Esophagus mucosa (tissue), 1 donor: ENCODE measurements around the gene NAB2. TPM values are rescaled to one million over a fixed set of nuclear protein-coding genes. Genes with fewer than 3 reads are reported as not detected.
A peak's percentile ranks its signal among the peaks of the same experiment; 100 is the strongest.
"Not testable (repeated sequence)": the region's sequence is repeated elsewhere in the genome, so short reads cannot be mapped to it uniquely, and the experiment has no call there.

Source experiments
- ATAC-seq: fragments of 200-7000 bp; cut with Tn5 transposase; one replicate; pipeline ENCODE4 v1.9.1; 2020
- total RNA-seq: library from RNA; stranded (reverse); gene quantifications from one replicate; pipeline ENCODE4 v1.2.4, GENCODE V29; 2023
- donor health status: DM: yes; HTN: yes; CAD: no.

Gene NAB2
- total RNA-seq, 1 donor from 2014 or later: 13.7 TPM

DNA sequence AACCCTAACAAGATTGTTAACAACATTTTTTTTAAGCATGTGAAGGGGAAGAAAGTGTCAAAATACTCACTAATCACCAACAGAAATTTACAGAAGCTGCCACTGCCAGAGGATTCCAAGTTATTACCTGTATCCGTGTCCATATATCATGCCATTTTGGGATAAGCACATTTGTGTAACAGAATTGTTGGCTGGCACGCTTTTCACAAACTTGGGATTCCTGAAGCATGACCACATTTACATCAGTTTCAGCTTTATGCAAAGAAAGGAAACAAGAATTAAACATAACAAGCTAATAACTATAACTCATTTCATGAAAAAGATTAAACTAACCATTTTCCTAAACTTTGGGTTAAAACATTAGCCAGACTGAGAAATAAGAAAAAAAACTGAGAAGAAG is 16.3 kb upstream of the NAB2 start:
- ATAC-seq: no peak

DNA sequence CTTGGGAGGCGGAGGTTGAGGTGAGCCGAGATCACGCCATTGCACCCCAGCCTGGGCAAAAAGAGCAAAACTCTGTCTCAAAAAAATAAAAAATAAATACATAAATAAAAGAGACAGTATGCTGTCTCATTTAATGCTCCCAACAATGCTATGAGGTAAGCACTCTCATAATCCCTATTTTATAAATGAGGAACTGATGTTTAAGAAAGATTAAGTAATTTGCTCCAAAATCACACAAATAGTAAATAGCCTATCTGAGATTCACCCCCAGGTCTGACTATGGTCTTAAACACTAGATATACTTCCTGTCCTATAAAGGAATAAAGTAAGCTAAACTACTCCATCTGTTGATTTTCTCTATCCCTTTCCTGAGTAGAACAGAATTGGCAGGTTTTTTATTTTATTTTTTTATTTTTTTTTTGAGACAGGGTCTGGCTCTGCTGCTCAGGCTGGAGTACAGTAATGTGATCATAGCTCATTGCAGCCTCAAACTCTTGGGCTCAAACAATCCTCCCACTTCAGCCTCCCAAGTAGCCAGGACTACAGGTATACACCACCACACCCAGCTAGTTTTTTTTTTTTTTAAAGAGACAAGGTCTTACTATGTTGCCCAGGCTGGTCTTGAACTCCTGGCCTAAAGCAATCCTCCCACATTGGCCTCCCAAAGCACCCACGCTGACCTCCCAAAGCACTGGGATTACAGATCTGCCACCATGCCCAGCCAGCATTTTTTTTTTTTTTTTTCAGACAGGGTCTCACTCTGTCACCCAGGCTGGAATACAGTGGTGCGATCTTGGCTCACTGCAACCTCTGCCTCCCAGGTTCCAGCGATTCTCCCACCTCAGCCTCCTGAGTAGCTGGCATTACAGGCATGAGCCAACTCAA is 15.1 kb upstream of the NAB2 start:
- ATAC-seq: not testable (repeated sequence)

DNA sequence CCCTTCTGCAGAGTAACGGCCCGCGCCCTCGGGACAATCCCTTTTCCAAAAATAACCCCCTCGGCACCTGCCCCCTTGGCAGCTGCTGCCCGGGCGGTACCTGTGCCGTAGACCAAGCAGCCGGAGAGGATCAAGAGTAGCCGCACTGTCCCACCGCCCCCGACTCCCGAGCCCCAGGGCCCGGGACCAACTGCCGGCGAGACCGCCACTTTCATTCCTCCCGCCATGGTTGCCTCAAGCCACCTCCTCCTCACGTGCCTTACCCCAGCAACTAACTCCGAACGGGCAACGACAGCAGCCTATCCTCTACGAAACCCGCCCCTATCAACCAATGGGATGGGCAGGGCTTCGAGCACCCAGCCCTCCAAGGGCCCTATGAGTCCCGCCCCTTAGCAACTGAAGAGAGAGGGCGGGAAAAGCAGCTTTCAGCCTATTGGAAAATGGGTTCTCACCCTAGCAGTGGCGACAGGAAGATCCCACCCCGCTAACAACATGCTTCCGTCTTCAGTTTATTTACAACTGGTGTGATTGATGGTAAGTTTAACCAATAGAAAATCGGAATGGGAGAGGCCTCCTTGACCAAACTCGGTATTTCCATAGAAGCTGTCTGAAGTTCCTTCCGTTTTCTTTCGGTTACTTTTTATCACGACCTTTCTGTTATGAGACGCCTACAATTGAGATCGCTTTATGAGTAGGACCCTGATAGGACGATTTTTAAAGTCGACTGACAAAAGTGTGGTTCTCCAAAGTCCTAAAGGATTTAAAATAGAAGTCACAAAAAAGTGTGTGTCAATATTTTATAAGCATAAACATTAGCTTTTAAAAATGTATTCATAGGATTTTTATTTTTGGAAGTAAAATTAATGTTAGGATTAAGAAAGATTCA is 10.2 kb upstream of the NAB2 start, which contains the start of gene NEMP1:
TSS of gene NEMP1 (minus strand) at position 273 of the 886 bp plus-strand sequence. CDS start at position 227, 46 bp downstream.
- peak; percentile 100 for ATAC-seq

DNA sequence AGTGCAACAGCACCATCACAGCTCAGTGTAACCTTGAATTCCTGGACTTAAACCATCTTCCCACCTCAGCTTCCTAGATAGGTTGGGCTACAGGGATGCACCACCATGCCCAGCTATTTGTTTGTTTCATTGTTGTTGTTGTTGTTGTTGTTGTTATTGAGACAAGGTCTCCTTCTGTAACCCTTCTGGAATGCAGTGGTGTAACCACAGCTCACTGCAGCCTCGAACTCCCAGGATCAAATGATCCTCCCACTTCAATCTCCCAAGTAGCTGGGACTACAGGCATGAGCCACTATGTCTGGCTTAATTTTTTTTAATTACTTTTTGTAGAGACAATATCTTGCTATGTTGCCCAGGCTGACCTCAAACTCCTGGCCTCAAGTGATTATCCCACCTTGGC is 9.1 kb upstream of the NAB2 start:
- ATAC-seq: no peak

DNA sequence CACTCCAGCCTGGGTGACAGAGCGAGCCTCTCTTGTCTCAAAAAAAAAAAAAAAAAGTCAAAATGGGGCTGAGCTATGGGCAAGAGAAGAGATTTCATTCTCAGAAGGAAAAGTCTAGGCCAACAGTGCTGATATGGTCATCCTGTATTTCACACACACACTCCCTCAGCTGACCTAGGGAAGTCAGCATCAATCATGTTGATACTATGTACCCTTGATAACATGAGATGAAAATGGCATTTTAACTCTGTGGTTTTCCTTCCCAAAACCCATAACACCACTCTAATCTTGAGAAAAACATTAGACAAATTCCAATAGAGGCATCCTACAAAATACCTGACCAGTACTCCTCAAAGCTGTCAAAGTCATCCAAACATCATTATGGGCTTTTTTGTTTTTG is 8.1 kb upstream of the NAB2 start:
- no peak for ATAC-seq

DNA sequence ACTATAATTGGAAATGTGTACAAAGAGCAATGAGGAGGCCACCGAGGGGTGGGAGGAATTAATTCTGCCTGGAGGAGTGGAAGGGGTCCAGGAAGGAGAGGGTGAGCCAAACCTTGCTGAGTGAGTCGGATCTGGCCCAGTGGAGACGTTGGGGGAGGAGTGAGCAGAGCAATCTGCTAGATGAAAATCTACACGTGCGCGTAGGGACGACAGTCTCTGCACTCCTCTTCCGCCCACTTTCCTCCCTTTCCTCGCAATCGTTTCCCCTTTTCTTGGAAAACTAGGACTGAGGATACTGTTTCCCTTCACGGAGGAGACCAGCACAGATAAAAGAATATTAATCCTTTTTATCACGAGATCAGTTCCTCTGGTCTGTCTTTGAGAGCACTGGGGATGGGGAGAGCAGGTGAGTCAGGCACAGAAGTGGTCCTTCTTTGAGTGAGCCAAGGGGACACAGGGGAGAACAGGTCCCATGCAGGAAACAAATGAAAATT is 2.9 kb upstream of the NAB2 start:
- no peak for ATAC-seq

DNA sequence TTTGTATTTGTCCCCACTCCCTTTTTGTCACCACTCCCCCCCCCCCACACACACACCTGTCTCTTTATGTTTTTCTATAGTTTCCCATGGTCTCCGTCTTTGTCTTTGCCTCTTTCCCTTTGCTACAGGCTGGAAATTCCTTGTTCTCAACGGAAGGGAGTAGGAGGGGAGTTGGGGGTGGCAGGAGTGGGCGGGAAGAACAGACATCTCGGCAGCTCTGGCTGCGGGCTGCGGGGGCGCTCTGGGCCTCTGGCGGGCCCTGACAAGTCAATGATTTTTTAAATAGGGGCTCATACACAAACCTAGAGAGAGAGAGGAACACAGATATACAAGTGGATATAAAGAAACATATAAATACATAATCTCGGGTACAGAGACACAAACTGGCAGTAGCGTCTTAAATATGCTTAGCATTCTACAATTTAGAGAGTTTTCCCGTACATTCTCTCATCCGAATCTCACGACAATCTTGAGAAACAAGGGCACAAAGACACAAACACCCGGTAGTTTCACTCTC is 2.4 kb upstream of the NAB2 start:
- no peak for ATAC-seq

DNA sequence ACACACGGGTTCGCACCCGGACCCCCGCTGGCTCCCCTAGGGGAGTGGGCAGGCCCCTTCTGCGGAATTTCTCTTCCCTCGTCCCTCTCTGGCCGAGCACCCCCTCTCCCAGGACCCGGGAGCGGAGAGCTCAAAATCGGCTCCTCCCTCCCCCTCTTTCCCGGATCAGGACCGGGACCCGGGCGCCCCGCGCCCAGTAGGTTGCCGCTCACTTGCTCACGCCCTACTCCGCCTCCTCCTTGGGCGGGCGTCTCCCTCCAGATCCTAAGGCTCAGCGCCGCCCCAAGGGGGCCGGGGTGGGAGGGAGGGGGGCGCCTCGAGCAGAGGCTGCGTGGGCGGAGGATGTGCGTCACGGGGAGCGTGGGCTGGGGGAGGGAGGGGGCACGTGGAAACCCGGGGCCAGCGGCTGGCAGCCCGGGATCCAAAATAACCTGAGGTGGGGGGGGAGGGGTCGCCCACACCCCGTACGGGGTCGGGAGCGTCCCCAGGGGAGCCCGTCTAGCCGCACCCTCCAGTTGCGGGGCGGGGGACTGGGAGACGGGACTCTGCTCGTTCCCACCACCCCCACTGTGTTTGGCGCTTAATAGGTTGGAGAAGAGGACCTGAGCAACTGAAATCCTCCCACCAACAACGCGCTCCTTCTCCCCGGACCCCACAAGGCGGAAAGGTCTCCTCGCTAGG is 1.8 kb upstream of the NAB2 start:
- peak; percentile 55 for ATAC-seq

DNA sequence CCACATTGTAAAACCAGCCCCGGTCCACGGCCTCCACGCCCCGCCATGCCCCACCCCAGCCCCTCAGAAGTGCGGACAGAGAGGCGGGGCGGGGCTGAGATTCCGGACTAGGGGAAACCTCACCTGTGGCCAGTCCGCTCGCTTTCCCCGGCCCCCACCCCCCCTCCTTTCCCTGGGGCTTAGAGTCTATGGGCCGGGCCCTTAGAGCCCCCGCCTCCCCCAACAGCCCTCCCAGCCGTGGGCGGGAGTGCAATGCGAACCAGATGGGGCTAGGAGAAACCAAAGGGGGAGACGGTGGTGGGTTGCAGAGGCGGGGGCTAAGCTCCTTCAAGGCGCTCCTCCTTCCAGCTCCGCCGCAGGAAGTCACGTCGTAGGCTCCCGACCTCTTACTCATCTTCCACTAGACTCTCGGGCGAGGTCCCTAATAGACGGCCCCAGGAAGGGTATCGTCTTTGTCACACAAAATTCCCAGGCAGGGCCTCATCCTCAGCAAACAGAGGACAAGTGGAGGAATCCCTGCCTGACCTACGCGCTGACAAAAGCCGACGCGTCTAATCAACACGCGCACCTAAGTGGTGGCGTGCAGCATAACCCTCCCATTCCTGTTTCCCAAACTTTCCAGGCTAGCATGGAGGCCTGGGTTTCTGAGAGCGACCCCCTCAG is 1.1 kb upstream of the NAB2 start:
- ATAC-seq: peak; percentile 33

DNA sequence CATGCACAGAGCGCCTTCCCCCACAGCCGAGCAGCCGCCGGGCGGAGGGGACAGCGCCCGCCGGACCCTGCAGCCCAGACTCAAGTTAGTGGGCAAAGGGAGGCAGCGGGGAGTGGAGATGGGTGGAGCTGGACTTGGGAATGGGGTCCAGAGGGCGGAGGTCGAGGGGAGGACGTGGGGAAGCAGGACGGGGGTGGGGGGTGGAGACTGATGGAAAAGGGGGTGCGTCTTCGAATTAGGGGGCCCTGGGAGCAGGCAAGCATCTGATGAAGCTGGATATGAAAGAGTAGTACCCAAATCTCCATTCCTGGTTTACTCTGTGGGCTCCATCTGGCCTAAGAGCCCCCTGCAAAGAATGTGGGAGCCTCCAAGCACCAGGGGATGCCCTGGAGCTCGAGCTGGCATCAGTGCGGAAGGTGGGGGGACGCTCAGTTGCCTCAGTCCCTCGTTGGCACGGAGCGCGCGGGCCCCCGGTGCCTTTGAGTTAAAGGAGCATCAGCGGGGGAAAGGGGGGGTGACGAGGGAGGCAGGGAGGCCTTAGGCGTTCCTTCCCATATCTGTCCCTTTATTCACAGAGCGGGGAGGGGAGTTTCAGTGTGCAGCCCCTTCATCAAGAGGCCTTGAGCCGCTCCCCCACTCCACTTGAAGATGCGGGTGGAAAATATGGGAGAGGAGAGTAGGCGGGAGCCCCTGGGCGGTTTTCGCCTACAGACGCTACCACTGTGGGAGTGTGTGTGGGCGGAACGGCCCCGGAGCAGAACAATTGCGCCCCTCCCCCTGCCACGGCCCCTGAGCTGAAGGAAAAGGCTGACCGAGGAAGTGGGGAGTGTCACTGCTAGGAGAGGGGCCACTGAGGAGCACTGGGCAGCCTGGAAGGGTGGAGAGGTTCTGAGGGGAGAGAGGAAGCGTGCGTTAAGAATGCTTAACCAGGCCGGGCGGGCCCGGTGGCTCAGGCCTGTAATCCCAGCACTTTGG is 644 bp downstream of the NAB2 start:
- ATAC-seq: peak; percentile 1

DNA sequence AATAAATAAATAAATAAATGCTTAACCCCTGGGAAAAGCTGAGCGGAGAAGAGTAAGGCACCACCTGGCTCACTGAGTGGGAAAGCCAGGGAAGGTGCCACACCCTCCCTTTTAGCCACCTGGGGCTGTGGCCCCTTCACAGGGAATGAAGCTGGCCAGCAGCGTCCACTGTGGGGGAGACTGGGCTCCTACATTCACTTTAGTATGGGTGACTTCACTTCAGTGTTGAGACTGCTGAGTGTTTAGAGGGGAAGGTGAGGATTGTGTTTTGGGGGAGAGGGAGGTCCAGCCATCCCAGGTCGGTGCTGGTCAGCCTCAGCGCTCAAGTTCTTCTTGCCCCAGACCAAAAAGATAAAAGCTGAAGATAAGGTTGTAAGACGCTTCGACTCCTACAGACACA is 1.6 kb downstream of the NAB2 start:
- ATAC-seq: no peak

DNA sequence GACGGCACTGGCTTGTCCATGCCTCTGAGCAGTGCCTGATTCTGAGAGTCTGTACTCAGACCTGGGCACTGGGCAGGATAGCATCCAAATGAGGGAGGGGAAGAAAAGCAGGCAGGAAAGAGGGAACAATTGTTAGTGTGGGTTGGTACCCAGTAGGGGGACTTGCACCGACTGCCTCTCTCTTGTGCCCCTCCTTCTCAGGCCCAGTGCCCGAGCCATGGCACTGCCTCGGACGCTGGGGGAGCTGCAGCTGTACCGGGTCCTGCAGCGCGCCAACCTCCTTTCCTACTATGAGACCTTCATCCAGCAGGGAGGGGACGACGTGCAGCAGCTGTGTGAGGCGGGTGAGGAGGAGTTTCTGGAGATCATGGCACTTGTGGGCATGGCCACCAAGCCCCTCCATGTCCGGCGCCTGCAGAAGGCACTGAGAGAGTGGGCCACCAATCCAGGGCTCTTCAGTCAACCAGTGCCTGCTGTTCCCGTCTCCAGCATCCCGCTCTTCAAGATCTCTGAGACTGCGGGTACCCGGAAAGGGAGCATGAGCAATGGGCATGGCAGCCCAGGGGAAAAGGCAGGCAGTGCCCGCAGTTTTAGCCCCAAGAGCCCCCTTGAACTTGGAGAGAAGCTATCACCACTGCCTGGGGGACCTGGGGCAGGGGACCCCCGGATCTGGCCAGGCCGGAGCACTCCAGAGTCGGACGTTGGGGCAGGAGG is 2.2 kb downstream of the NAB2 start:
- ATAC-seq: no peak

DNA sequence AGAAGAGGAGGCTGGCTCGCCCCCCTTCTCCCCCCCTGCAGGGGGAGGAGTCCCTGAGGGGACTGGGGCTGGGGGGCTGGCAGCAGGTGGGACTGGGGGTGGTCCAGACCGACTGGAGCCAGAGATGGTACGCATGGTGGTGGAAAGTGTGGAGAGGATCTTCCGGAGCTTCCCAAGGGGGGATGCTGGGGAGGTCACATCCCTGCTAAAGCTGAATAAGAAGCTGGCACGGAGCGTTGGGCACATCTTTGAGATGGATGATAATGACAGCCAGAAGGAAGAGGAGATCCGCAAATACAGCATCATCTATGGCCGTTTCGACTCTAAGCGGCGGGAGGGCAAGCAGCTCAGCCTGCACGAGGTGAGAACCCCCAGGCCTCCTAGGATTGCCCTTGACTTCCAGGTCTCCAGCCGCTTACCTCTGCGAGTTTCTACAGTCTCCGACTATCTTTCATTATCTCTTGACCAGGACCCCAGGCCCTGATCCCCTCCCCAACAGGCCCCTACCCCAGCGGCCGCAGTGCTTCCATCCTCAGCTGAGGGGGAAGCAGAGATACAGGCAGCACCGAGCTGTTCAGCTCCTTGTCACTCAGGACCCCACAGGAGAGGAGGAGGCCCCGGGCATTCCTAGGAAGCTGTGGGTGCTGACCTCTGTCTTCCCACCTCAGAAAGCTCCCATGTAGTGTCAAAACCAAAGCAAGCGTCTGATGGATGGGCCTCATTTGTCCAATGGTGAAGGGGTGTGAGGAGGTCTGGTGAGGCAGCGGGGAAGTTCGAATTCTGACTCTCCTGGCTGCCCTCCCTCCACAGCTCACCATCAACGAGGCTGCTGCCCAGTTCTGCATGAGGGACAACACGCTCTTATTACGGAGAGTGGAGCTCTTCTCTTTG is 3.0 kb downstream of the NAB2 start:
- no peak for ATAC-seq

DNA sequence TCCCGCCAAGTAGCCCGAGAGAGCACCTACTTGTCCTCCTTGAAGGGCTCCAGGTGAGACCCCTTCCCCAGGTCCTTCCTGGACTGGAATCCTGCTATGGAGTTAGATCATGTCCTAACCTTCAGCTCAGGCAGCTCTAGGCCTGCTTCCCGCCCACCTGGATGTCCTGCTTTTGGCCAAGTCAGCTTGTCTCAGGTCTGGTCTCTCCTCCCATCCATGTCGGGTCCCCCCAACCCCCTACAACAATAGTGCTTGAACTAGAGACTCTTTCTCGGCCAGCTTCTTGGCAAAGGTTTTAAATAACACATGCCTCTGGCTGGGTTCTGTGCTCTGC is 3.6 kb downstream of the NAB2 start:
- ATAC-seq: no peak

DNA sequence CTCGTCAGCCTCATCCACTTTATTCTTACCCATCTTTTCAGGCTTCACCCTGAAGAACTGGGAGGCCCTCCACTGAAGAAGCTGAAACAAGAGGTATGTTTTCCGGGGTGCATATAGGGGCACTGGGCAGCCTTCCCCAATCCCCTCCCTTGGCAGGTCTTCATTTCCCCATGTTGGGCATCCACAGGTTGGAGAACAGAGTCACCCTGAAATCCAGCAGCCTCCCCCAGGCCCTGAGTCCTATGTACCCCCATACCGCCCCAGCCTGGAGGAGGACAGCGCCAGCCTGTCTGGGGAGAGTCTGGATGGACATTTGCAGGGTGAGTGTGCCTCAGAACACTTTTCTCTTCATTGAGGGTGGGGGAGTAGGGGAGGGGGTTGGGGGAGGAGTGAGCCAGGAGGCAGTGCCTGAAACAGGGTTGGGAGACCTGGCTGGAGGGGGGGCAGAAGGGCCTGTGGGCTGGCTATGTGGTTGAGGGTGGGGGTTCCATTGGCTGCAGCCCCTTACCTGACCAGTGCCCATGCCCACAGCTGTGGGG is 4.0 kb downstream of the NAB2 start:
- no peak for ATAC-seq

DNA sequence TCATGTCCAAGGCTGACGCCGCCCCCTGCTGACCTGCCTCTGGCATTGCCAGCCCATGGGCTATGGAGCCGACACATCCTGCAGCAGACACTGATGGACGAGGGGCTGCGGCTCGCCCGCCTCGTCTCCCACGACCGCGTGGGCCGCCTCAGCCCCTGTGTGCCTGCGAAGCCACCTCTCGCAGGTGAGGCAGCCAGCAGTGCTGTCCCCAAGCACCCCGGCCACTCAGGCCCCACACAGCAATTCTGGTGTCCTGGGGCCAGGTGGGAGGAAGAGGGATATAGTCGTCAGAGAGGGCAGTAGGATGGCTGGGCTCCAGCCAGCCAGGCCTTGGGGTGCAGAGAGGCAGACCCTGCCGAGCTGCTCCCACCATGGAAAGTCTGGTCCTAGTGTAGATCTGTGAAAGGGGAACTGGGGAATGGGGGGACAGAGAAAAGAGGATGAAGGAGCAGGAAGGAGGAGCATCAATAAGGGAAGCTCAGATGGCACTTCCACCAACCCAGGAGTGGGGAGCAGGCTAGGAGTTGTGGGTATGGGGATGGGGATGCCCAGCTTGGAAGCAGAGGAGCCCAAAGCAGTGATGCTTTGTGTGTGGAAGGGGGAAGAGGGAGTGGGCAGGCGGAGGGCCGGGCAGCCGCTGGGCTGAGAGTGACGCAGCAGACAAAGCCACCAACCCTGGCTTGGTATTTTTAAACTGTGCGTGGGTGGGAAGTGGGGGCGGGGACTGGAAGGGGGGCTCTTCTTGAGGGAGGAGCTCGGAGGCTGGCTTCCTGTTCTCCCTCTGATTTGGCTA is 4.7 kb downstream of the NAB2 start:
- peak; percentile 14 for ATAC-seq

DNA sequence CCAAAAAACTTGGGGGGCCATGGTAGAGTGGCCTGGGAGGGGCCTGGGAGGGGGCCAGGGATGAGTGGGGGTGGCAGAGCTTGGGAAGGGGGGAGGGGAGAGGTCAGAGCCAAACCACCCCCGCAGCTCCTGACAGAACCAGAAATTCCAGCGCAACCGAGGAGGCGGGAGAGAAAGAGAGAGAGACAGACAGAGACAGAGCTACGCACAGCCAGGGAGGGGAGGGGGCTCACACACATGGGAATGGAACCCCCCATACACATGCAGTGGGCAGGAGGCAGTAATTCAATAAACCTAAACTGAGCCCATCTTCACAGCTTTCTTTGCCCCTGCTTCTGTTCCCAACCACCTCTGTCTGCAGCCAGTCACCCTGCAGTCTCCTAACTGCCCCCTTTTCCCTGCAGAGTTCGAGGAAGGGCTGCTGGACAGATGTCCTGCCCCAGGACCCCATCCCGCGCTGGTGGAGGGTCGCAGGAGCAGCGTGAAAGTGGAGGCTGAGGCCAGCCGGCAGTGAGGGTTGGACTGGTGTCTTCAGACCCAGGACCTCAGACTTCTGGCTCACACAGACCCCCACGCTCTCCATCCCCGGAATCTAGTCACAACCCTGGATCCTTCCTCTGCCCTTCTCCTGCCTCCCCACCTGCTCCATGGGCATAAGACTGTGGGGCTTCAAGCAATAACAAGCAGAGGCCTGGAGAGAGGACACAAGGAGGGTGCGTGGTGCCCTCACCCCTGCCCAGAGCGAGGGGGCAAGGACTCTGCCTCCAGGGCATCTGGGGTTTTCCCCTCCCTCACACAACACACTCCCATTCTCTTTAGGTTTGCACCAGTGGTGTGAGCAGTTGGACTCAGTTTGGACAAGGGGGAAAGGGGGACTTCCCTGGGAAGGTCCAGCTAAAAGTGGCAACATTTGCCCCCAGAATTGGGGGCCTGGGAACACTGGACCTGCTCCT is 5.6 kb downstream of the NAB2 start:
- no peak for ATAC-seq
